GM19468 (cell line): ENCODE results near the gene SLC36A2.
"Not testable (repeated sequence)": the region's sequence is repeated elsewhere in the genome, so short reads cannot be mapped to it uniquely, and the experiment has no call there.

Experiments used
- ATAC-seq: cut with Tn5 transposase; IDR thresholded peaks from one replicate; pipeline ENCODE4 v1.9.1; 2021; ENCODE audit warnings: mild to moderate bottlenecking, moderate library complexity, moderate number of reproducible peaks; ENCODE audit not compliant: unreplicated experiment; ENCODE audit errors: extremely low read depth

The SLC36A2 gene

GRCh38 chr5:151328734-151329133, 18.6 kb downstream of the SLC36A2 start:
- no peak for ATAC-seq

DNA sequence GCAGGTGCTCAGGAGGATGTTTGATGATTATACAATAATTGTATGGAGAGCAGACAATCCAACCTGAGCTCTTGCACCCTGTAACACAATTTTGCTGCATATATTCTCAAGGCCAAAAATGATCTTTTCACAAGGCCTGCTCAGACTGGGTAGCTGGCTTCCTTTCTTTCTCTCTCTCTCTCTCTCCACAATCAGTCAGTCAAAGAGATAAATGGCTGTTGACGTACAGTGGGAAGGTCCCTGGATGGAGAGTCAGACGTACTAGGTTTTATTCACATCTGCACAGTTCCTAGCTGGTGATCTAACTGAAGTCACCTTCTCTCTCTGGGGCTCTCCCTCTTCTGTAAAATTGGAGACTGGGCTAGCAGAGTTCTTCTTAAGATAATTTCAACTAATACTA, 19.8 kb downstream of the SLC36A2 start:
- no peak for ATAC-seq

DNA sequence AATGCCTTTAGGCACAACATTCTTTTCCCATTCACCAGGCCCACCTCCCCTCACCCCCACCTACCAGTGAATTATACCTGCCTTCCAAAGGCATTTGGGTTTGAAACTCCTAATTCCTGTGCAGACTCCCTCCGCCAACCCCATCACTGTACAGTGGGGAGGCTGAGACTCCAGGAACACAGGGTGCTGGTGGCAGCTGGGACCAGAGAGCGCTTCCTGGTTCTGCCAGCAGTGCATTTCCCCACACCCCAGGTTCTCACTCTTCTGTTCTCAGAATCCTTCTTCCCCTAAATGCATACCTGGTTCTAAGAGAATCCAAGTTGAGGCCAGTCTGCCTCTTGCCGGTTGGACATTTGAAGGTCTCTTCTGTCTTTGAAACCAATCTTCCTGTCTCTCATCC, 21.1 kb downstream of the SLC36A2 start:
- no peak for ATAC-seq

- ATAC-seq = no peak
Observed at GRCh38 chr5:151320481-151320880, 26.9 kb downstream of the SLC36A2 start.

- peak; percentile 60 for ATAC-seq
Observed at GRCh38 chr5:151318850-151319732, 28.3 kb downstream of the SLC36A2 start.

DNA sequence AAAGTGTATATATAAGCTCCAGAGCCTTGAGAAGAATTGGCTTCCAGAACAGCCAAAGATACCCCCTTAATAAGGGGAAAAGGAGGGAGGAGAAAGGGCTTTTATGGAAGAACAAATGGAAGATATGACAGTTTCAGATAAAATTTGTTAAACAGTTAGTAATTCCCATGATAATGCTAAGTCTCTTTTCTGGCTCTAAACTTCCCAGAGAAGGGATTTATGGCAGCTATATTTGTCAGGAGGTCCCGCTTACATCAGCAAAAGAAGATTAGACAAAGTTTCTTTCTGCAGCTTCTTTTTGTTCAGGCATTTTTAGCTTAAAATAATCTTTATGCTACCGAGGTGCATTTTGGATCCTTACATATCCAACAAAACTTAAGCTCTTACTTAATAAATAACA, 29.5 kb downstream of the SLC36A2 start:
- ATAC-seq = no peak

DNA sequence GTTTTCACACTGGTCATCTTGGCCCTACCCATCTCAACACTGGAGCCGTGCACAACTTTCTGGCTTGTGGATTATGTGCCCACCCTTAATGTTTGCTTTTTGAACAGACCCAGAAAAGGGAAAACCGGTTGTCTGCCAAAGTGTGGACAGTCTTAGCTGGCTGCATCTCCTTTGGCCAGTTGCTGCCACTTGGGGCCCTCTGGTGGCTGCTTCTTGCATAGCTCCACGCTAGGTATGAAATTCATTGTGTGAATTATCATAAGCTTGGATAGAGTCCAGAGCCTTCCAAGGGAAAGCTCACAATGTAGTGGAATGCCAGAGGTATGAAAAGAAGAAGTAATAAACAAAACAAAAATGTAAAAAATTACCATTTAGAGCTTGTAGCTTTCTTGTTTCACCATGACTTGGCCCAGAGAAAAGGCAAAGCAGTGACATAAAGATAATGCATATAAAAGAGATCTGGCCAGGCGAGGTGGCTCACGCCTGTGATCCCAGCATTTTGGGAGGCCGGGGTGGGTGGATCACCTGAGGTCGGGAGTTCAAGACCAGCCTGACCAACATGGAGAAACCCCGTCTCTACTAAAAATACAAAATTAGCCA, 31.3 kb downstream of the SLC36A2 start:
- no peak for ATAC-seq

DNA sequence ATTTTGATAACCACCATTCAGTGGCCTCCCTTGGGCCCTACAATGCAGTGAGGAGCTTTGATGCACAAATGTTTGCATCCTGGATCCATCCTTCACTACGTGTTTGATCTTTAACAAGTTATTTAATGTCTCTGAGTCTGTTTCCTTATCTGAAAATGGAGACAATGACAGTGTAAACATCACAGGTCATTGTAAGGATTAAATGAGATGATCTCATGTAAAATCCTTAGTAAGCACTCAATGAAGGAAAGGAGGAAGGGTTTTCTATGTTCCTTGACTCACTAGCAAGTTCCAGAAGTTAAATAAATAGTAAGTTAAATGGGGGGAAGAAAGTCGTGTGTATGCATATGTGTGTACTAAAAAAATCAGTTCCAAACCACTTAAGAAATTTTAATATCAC, 34.0 kb downstream of the SLC36A2 start:
- ATAC-seq = no peak

DNA sequence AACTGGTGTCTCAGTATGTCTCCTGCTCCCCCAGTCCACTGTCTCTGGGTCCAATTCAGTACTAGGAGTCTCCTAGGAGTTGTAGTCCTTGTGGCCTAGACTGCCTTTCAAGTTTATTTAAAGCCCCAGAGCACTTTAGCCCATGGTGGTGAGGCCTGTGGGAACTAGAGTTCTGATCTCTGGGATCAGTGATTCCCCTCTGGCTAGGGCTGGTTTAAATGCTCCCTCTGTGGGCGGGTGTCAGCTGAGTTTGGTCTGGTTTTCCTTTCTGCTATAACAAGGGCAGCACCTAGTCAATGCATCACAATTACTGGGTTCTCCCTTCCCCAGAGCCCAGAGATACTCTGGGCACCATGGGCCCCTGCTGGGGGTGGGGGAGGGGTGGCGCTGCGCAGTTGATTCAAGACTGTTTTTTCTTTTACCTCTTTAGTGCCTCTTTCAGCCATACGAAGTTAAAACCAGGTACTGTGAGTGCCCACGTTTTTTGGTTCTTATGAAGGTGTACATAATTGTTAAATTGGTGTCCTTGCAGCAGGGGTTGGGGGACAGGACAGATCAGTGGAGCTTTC, 34.5 kb downstream of the SLC36A2 start:
- ATAC-seq = no peak

DNA sequence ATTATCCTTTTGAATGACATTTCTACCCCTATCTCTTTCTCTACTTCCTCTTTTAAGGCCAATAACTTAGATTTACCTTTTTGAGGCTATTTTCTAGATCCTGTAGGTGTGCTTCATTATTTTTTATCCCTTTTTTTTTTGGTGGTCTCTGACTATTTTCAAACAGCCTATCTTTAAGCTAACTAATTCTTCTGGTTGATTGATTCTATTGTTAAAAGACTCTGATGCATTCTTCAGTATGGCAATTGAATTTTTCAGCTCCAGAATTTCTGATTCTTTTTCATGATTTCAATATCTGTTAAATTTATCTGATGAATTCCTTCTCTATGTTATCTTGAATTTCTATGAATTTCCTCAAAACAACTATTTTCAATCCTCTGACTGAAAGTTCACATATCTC, 36.4 kb downstream of the SLC36A2 start:
- no peak for ATAC-seq

- not testable (repeated sequence) for ATAC-seq
Observed at GRCh38 chr5:151309821-151310220, 37.5 kb downstream of the SLC36A2 start.

- not testable (repeated sequence) for ATAC-seq
Observed at GRCh38 chr5:151309266-151309665, 38.1 kb downstream of the SLC36A2 start.

GRCh38 chr5:151303666-151304065, 43.7 kb downstream of the SLC36A2 start, which contains the start of gene SLC36A3:
Gene SLC36A3, minus strand, starts transcription at chr5:151303766. Its CDS starts 412 bp downstream, at chr5:151303354.
- ATAC-seq = no peak

- no peak for ATAC-seq
Observed at GRCh38 chr5:151298063-151298855, 49.1 kb downstream of the SLC36A2 start.

DNA sequence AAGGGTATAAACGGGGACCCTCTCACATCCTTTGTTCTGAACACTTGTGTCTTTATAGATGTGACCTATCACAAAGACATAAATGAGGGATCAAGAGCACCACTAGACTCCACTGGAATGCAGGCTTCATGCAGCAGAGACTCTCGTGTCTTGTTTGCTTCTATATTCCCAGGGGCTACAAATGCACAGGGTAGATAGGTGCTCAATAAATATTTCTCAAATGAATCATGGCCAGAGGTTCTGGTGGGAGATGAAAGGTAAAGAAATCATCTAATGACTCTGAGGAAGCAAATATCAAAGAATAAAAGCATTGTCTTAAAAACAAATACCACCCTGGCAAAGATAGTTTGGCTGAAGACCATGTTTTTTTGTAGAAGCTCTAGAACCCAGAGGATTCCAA, 50.4 kb downstream of the SLC36A2 start:
- no peak for ATAC-seq

DNA sequence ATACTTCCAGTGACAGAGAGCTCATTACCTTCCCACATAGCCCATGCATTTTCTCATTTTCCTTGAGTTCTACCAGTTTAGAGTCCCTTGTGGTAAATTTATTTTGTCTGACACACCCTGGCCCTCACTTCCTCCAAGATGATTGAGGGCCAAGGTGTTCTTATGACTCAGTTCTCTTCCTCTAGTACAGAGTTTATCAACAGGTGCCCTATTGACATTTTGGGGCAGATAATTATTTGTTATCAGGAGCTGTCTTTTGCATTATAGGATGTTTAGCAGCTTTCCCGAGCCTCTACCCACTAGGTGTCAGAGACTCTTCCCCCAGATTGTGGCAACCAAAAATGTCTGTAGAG, 50.9 kb downstream of the SLC36A2 start:
- no peak for ATAC-seq

DNA sequence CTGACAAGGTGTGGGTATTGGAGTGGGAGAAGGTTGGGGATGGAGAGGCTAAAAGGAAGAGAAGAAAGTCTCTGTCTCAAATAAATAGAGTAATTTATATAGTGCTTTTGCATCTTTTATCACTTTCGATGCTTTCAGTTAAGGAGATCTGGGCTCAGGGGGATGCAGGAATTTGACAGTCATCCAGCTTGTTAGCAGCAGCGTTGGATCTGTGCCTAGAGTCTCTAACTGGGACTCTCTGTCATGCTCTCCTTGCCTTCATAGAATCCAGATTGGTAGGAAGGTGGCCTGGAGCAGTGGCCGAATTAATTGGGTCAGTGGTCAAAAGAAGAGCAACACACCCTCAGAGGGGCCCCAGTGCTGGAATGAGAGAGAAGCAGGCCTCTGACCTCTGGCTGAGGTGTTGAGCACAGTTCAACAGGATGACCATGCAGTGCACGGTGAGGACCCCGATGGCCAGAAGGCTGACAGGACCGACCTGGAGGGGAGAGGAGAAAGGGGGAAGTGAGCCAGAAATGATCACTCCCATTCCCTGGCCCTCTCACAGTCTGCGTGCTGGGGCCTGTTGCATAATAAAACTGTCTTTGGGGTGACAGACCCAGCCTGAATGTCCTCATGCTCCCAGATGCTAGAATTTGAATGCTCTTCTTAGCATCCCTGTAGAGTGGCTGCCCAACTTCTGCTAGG, 51.4 kb downstream of the SLC36A2 start:
- ATAC-seq = no peak

- no peak for ATAC-seq
Observed at GRCh38 chr5:151295138-151295537, 52.2 kb downstream of the SLC36A2 start.

DNA sequence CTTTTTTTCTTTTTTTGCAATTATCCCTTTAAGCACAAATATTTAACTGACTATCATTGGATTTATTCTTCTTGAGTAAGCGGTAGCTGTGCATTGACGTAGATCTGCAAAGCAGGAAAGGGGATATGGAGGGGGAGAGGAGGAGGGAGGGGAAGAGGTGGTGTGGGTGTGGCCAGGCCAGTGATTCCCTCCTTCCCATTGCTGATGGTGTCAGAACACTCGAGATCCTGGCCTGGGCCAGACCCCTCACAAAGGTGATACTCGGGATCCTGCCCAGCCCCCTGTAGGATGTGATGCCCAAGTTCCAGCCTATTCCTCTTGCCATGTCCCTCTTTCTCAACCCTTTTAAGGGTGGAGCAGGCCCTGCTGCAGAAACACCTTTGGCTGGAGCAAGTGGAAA, 53.7 kb downstream of the SLC36A2 start:
- ATAC-seq = no peak

DNA sequence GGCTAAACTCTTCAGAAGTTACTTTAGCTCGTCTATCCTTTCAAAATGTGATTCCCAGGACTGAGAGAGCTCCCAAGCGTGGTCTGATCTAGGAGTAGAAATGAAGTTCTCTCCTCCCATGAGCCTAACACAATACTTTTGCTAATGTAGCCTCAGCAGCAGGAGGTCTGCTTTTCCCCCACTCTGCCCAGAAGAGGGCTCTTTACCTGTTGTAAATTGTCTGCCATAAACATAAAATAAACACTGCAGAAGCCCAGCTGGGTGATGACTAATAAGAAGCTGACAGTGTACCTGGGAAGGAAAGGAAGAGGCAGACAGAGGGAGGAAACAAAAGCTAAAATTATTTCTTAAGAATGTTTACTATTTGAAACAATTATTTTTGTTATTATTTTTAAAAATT, 59.2 kb downstream of the SLC36A2 start:
- no peak for ATAC-seq
